Activated T-helper 2 cell treated with anti-CD3 and anti-CD28 coated beads, Interferon-gamma antibody, Interleukin-2, Interleukin-4, amounts not matched to agents 10 μg/mL and 5 μg/mL and 100 μg/mL, durations not matched to agents 14 hours and 24 hours and 36 hours (primary cell): ENCODE measurements around the gene OTX1. TPM values are rescaled to one million over a fixed set of nuclear protein-coding genes. Genes with fewer than 3 reads are reported as not detected.
"Not testable (repeated sequence)": the region's sequence is repeated elsewhere in the genome, so short reads cannot be mapped to it uniquely, and the experiment has no call there.

ENCODE experiments used
- DNase-seq: peaks from one replicate; pipeline ENCODE4 v3.0.0; 2021; ENCODE audit warnings: low spot score
- H3K27ac Mint-ChIP-seq: one replicate; pipeline ENCODE4 v1.8.0; 2021; ENCODE audit warnings: mixed read lengths
- H3K27me3 Mint-ChIP-seq: one replicate; pipeline ENCODE4 v1.8.0; 2021; ENCODE audit warnings: low read depth, mixed read lengths
- H3K36me3 Mint-ChIP-seq: one replicate; pipeline ENCODE4 v1.8.0; 2021; ENCODE audit warnings: low read depth, mixed read lengths
- H3K4me1 Mint-ChIP-seq: one replicate; pipeline ENCODE4 v1.8.0; 2021; ENCODE audit warnings: low read depth, mixed read lengths
- H3K4me3 Mint-ChIP-seq: one replicate; pipeline ENCODE4 v1.8.0; 2021; ENCODE audit warnings: low read depth, mild to moderate bottlenecking, moderate library complexity, mixed read lengths
- H3K9me3 Mint-ChIP-seq: one replicate; pipeline ENCODE4 v1.8.0; 2021; ENCODE audit warnings: mixed read lengths
- intact Hi-C: fragments of 100-400 bp; cut with micrococcal nuclease; formaldehyde crosslinking; loops from one replicate; pipeline ENCODE4 v1.15.1; 2023
- total RNA-seq: library from RNA; stranded (reverse); gene quantifications from 2 replicates; pipeline ENCODE4 v1.2.3, GENCODE V29; 2022

OTX1 gene
- not detected in 2 replicates for total RNA-seq

DNA sequence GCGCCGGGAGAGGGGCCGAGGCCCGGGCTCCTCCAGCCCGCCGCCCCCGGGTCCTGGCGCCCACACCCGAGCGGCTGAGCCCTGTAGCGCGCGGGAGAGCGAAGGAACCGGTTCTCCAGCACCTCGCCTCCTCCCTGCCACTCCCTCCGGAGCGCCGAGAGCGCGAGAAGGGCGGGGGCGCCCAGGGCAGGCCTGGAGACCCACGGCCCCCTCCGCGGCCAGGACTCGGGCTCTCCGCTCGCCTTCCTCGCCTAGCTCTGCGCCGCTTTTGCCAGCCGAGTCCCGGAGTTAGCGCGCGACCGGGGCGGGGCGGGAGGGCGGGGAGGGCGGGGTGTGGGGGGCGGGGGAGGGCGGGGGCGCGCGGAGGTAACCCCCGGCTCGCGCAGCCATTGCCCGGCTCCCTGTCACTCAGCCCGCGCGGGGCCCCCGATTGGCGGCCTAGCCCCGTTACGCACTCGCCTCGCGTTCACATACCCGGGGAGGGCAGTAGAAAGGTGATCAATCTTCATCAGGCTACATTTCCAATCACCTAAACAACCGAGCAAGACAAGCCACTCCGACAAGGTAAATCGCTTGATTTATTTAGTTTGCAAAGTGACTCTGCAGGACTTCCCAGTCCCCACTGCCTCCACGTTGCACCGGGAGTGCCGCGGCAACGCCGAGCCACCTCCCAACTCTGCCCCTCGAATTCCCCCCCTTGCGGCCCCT lies at the start of gene OTX1:
OTX1 (plus strand) TSS at position 497 of the 708 bp plus-strand sequence. CDS start 2,161 bp downstream, outside the sequence.
- intact Hi-C loops = loop anchor here (1.0 to 10.0 kb wide), 3 partner anchors 8 to 593 kb away; no protein-coding TSS in a partner anchor
- peak within 1 kb of the TSS; percentile 45 for H3K27ac Mint-ChIP-seq
- no peak for DNase-seq
- H3K27me3 Mint-ChIP-seq = peaks cover 81% of the 10 kb centered on the region
- no peaks in the 10 kb centered on the region for H3K9me3 Mint-ChIP-seq
- peaks cover 23% of the 10 kb centered on the region for H3K4me1 Mint-ChIP-seq
- peak within 1 kb of the TSS; percentile 80 for H3K4me3 Mint-ChIP-seq
- no peaks in the 10 kb centered on the region for H3K36me3 Mint-ChIP-seq

- Mint-ChIP-seq H3K4me3 (no peak overlapping the region), H3K27me3 (no peaks in the 10 kb centered on the region), H3K36me3 (no peaks in the 10 kb centered on the region), H3K27ac (no peak overlapping the region), H3K4me1 (peaks cover 2% of the 10 kb centered on the region), H3K9me3 (no peaks in the 10 kb centered on the region)
- intact Hi-C loops = no loop called here
- DNase-seq = no peak
Measured at GRCh38 chr2:63001576-63001975, 49.1 kb upstream of the OTX1 start.

- H3K4me1 Mint-ChIP-seq = peaks cover 2% of the 10 kb centered on the region
- no peaks in the 10 kb centered on the region for H3K36me3 Mint-ChIP-seq
- DNase-seq = no peak
- H3K9me3 Mint-ChIP-seq = no peaks in the 10 kb centered on the region
- no peak overlapping the region for H3K27ac Mint-ChIP-seq
- H3K27me3 Mint-ChIP-seq = no peaks in the 10 kb centered on the region
- intact Hi-C loops = no loop called here
- no peak overlapping the region for H3K4me3 Mint-ChIP-seq
Measured at GRCh38 chr2:63003351-63003750, 47.3 kb upstream of the OTX1 start.

DNA sequence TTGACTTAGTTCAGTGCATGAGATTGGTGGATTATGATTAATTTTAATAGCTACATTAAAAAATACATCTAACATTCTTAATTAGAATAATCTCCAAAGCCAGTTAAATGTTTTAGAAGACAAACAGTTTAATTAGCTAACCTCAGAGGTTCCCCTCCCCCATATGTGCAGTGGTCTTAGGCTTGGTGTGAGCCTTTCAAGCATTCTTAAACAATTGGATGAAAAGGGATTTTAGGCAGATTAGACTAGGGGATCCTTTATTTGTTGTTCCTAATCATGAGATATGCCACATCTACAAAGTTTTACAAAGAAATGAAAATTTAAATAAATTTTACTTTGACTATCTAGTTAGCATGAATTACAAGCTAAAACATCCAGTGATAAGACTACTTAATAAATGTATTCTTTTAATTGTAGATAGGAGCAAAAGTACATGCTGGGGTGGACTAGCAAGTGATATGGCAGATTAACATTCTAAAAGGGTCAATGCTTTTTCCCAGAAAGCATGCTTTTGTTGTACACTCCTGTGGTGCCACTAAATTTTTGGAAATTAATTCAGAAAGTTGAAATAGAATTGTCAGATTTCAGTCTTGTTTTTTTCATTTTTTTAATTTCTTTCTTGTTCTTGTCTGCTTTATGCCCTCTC lies 42.7 kb upstream of the OTX1 start:
- no peak overlapping the region for H3K4me3 Mint-ChIP-seq
- H3K27me3 Mint-ChIP-seq = no peaks in the 10 kb centered on the region
- H3K27ac Mint-ChIP-seq = no peak overlapping the region
- no peak for DNase-seq
- no peaks in the 10 kb centered on the region for H3K36me3 Mint-ChIP-seq
- H3K9me3 Mint-ChIP-seq = no peaks in the 10 kb centered on the region
- intact Hi-C loops = no loop called here
- no peaks in the 10 kb centered on the region for H3K4me1 Mint-ChIP-seq

GRCh38 chr2:63008838-63009237 lies 41.8 kb upstream of the OTX1 start:
- Mint-ChIP-seq H3K27ac (no peak overlapping the region), H3K4me1 (no peaks in the 10 kb centered on the region), H3K27me3 (no peaks in the 10 kb centered on the region), H3K4me3 (no peak overlapping the region), H3K9me3 (no peaks in the 10 kb centered on the region), H3K36me3 (no peaks in the 10 kb centered on the region)
- DNase-seq = no peak
- intact Hi-C loops = no loop called here

- intact Hi-C loops = no loop called here
Measured at GRCh38 chr2:63009490-63009889, 41.1 kb upstream of the OTX1 start.

GRCh38 chr2:63012541-63012940 lies 38.1 kb upstream of the OTX1 start:
- Mint-ChIP-seq H3K27ac (no peak overlapping the region), H3K4me1 (no peaks in the 10 kb centered on the region), H3K27me3 (no peaks in the 10 kb centered on the region), H3K36me3 (no peaks in the 10 kb centered on the region), H3K4me3 (no peak overlapping the region), H3K9me3 (no peaks in the 10 kb centered on the region)
- intact Hi-C loops = no loop called here
- no peak for DNase-seq

More at GRCh38 chr2:63009490-63009889, 41.1 kb upstream of the OTX1 start:
- Mint-ChIP-seq H3K4me1 (no peaks in the 10 kb centered on the region), H3K27me3 (no peaks in the 10 kb centered on the region), H3K27ac (no peak overlapping the region), H3K4me3 (no peak overlapping the region), H3K36me3 (no peaks in the 10 kb centered on the region), H3K9me3 (no peaks in the 10 kb centered on the region)
- DNase-seq = no peak

- no peak overlapping the region for H3K27ac Mint-ChIP-seq
- no peaks in the 10 kb centered on the region for H3K36me3 Mint-ChIP-seq
- intact Hi-C loops = no loop called here
- no peaks in the 10 kb centered on the region for H3K27me3 Mint-ChIP-seq
- DNase-seq = no peak
- H3K9me3 Mint-ChIP-seq = no peaks in the 10 kb centered on the region
- H3K4me3 Mint-ChIP-seq = no peak overlapping the region
- no peaks in the 10 kb centered on the region for H3K4me1 Mint-ChIP-seq
Measured at GRCh38 chr2:63013438-63013837, 37.2 kb upstream of the OTX1 start.

GRCh38 chr2:63015389-63015788 lies 35.2 kb upstream of the OTX1 start:
- H3K4me1 Mint-ChIP-seq = no peaks in the 10 kb centered on the region

DNA sequence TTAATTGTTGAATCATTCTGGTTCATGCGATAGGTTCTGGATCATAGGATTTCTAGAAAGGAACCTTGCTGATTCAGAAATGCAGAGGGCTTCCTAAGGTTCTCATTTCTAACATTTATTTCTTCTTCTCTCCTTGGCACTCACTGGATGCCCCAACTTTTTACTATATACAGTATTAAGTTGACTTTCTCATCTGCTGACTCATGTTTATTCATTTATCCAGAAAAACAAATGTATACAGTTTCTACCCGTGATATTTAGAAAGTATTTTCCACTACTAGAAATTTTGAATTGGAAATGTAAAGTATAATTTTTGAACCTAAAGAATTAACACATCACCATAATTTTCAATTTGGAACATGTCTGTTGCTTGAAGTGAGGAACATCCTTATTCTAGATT lies 32.2 kb upstream of the OTX1 start:
- intact Hi-C loops = no loop called here
- no peaks in the 10 kb centered on the region for H3K36me3 Mint-ChIP-seq
- DNase-seq = no peak
- H3K4me3 Mint-ChIP-seq = no peak overlapping the region
- no peaks in the 10 kb centered on the region for H3K27me3 Mint-ChIP-seq
- peaks cover under 1% of the 10 kb centered on the region for H3K4me1 Mint-ChIP-seq
- H3K27ac Mint-ChIP-seq = no peak overlapping the region
- no peaks in the 10 kb centered on the region for H3K9me3 Mint-ChIP-seq

More at GRCh38 chr2:63015389-63015788, 35.2 kb upstream of the OTX1 start:
- Mint-ChIP-seq H3K27ac (no peak overlapping the region), H3K36me3 (no peaks in the 10 kb centered on the region), H3K9me3 (no peaks in the 10 kb centered on the region), H3K27me3 (no peaks in the 10 kb centered on the region), H3K4me3 (no peak overlapping the region)
- no peak for DNase-seq
- intact Hi-C loops = no loop called here

DNA sequence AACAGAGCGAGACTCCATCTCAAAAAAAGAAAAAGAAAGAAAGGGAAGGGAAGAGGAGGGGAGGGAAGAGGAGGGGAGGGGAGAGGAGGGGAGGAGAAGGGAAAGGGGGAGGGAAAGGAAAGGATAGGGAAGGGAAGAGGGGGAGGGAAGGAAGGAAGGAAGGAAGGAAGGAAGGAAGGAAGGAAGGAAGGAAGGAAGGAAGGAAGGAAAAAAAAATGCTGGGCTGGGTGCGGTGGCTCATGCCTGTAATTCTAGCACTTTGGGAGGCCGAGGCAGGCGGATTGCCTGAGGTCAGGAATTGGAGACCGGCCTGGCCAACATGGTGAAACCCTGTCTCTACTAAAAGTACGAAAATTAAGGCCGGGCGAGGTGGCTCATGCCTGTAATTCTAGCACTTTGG lies 30.9 kb upstream of the OTX1 start:
- H3K36me3 Mint-ChIP-seq, H3K4me3 Mint-ChIP-seq, DNase-seq, H3K27me3 Mint-ChIP-seq, intact Hi-C loops, H3K27ac Mint-ChIP-seq, H3K9me3 Mint-ChIP-seq, H3K4me1 Mint-ChIP-seq: not testable (repeated sequence)

DNA sequence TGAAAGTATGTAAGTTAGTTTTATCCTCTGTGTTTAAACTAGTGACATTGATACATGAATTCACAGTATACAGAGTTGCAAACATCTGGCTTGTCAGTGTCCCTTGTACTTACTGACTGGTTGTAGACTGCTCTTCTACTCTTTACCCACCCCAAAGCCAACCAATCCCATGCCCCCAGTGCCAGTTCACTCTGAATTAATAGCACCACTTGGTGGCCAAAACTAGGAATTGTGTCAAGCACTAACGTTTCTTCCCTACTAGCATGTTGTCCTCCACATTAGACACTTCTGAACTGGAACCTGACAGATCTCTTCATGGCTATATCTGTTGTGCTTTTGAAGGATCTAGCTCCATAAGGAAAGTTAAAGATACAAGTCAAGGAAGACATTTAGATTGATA lies 27.2 kb upstream of the OTX1 start:
- Mint-ChIP-seq H3K4me1 (peaks cover 1% of the 10 kb centered on the region), H3K4me3 (no peak overlapping the region), H3K27me3 (no peaks in the 10 kb centered on the region), H3K36me3 (no peaks in the 10 kb centered on the region), H3K27ac (no peak overlapping the region), H3K9me3 (no peaks in the 10 kb centered on the region)
- intact Hi-C loops = no loop called here
- no peak for DNase-seq

GRCh38 chr2:63027220-63027619 lies 23.4 kb upstream of the OTX1 start:
- no peaks in the 10 kb centered on the region for H3K27me3 Mint-ChIP-seq
- no peak overlapping the region for H3K4me3 Mint-ChIP-seq
- peaks cover 1% of the 10 kb centered on the region for H3K4me1 Mint-ChIP-seq
- DNase-seq = no peak
- intact Hi-C loops = no loop called here
- H3K9me3 Mint-ChIP-seq = no peaks in the 10 kb centered on the region
- H3K27ac Mint-ChIP-seq = no peak overlapping the region
- no peaks in the 10 kb centered on the region for H3K36me3 Mint-ChIP-seq
